HG03571 (cell line): Measurements from ENCODE around the gene ARID3C.

Experiments used
- ATAC-seq: cut with Tn5 transposase; IDR thresholded peaks from one replicate; pipeline ENCODE4 v1.9.1; 2021; ENCODE audit not compliant: unreplicated experiment

The ARID3C gene, protein sequence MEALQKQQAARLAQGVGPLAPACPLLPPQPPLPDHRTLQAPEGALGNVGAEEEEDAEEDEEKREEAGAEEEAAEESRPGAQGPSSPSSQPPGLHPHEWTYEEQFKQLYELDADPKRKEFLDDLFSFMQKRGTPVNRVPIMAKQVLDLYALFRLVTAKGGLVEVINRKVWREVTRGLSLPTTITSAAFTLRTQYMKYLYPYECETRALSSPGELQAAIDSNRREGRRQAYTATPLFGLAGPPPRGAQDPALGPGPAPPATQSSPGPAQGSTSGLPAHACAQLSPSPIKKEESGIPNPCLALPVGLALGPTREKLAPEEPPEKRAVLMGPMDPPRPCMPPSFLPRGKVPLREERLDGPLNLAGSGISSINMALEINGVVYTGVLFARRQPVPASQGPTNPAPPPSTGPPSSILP

DNA sequence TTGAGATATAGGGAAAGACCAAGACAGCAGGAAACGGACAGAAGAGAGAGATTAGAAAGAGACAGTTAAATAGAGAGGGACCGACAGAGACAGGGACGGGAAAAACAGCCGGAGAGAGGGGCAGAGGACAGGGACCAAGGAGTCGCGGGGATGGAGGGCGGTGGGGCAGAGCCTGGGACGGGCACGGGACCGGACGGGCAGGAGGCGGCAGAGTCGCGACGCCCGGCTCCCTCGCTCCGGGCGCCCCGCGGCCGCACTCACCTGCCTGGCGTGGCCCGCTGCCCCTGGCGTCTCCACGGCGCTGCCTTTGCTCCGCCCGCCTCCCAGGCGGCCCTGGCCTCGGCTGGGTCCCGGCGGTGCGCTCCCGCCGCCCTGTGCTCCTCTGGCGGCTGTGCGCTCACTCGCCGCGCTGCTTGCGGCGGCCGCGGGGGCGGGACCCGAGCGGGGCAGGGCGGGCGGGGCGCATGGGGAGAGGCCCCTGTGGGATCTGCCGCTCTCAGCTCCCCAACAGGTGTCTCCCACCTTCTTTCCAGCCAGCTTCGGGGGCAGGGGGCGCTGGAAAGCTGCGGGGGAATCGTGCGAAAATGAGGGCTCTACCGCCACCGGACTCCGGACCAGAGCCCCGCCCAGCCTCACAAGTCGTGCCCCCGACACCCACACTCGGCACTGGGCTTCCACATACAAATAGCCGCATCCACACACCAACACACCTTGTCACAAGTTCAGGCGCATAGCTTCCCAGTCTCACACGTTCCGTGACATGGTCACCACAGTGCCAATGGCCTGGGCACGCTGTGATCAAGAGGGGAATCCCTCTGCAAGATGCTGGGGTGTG is at the start of gene ARID3C:
Gene ARID3C (minus strand): TSS at position 411 of the 835 bp plus-strand sequence. CDS start 1,052 bp downstream, outside the sequence.
- ATAC-seq: no peak

- ATAC-seq: no peak
Measured at GRCh38 chr9:34675869-34676268, 47.0 kb upstream of the ARID3C start.

GRCh38 chr9:34675048-34675714 is 46.3 kb upstream of the ARID3C start:
- no peak for ATAC-seq

- no peak for ATAC-seq
Measured at GRCh38 chr9:34674440-34674839, 45.6 kb upstream of the ARID3C start.

GRCh38 chr9:34671307-34671706 is 42.4 kb upstream of the ARID3C start:
- ATAC-seq: no peak

- ATAC-seq: no peak
Measured at GRCh38 chr9:34669809-34670562, 41.1 kb upstream of the ARID3C start.

GRCh38 chr9:34665381-34666250 is 36.8 kb upstream of the ARID3C start:
- ATAC-seq: peak; percentile 70

- no peak for ATAC-seq
Measured at GRCh38 chr9:34665067-34665380, 36.2 kb upstream of the ARID3C start.

DNA sequence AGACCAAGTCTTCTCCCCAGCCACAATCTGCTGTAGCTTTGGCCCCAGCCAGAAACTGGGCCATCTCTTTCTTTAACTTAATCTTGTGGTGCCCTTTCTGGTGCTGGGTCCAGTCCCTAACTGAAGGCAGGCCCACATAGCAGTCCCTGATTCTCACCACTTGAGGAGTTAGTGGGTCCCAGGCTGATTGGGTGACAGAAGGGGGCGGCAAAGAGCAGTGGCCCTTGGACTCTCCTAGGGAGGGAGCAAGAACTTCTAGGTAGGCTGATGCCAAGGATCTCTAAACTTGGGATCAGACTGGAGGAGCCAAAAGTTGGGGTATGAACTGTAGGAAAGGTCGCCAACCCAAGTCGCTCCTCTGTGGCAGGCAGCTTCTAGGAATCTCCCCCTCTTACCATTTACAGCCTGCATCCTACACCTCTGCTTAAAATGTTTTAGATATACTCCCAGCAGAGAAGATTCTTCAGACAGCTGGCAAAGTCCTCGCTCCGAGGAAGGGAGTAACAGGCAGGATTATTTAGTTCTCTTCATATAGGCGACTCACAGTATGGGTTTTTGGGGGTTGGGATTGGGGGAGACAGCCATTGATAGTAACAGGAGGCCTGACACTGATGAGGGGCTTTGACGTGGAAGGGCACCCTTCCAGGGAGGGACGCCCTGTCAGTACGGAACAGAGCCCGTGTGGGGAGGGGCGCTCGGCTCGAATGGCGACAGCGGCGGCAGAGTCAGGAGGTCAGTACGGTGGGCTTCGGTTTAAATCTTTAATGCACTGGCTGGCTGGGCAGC is 35.6 kb upstream of the ARID3C start:
- peak; percentile 54 for ATAC-seq

DNA sequence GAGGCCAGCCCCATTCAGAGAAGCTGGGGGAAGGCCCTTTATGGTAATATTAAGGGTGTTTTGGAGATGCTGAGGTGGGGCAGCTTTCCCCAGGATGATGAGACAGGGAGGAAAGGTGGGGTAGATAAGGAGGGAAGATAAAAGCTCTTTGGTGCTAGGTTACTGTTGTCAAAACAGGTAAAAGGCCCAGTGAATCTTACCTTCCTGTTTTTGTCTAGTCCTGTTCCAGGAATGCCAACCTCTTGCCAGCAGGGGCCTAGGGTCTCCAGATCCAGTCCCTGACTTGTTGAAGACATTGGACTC is 34.4 kb upstream of the ARID3C start:
- no peak for ATAC-seq

DNA sequence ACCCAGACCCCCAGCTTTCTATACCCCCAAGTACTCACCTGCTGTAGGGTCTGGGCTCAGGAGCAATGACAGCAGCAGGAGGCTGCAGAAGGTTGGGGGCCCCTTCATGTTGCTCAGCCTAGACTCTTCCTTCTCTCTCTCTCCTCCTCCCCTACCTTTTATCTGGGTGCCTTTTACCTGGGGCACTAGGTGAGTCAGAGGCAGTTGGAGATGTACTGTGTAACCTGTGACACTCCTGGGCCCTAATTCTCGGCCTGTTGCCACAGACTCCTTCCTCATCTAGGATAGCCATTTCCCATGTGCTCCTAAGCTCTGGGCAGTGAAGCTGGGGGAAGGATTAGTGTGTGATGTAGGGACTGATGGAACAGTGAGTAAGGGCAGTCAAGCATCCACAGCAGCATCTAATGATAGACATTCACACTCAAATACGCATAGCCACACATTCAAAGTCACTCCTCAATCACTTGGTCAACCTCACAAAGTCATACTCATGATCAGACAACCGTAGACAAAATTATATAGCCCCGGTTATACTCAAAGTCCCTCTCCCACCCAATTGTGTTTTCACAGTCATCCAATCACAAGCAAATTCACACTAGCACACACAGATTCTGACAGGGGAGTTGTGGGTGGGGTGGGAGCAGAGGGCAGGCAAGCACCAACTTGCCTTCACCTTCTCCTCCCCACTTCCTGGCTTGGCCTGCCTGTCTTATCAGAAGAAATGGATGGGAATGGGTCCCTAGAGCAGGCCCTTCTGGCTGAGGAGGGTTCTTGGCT is 33.8 kb upstream of the ARID3C start, which contains the start of gene CCL27:
Gene CCL27 (minus strand): TSS at position 132 of the 777 bp plus-strand sequence. CDS start 24 bp downstream, at position 108.
- no peak for ATAC-seq

DNA sequence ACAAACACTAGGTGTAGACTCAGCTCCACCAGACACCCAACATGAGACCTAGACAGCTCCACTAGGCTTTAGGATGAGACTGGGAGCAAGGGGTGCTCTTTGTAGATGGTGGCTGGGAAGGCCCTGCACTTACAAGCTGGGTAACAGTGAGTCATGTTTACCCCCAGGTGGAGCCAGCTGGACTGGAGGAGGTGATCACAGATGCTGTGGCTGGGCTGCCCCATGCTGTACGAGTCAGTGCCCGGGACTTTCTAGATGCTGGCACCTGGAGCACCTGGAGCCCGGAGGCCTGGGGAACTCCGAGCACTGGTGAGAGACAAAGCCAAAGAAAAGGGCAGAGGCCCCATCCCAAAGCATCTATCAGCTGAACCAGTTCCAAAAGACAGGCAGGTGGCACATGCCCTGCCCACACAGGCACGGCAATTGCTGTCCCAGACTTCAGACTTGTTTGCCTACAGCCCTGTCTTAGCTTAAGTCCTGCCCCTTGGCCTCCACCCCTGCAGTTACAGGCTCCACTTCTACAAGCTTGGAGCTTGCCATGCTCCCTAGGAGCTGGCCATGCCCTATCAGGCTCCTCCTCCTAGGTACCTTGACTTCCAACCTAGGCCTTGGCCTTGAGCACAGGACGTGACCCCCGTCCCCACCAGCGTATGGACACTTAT is 30.9 kb upstream of the ARID3C start:
- ATAC-seq: no peak

GRCh38 chr9:34658461-34658860 is 29.6 kb upstream of the ARID3C start:
- no peak for ATAC-seq

- ATAC-seq: no peak
Measured at GRCh38 chr9:34656992-34657391, 28.1 kb upstream of the ARID3C start.

DNA sequence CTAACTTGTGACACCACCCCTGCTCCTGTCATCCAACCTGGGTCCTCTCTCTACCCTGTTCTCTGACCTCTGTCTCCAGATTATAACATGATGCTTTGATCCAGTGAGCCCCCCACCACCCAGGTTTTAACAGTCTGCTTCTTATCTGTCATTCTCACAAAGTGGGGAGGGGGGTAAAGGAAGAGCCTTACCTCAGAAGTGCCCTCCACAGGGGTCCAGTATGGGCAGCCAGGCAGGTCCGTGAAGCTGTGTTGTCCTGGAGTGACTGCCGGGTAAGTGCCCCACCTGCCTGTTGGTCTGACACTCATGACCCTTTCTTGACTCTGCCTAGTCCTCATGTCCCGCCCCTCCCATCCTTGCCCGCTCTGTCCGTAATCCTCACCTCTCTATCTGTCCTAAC is 26.5 kb upstream of the ARID3C start:
- ATAC-seq: no peak

DNA sequence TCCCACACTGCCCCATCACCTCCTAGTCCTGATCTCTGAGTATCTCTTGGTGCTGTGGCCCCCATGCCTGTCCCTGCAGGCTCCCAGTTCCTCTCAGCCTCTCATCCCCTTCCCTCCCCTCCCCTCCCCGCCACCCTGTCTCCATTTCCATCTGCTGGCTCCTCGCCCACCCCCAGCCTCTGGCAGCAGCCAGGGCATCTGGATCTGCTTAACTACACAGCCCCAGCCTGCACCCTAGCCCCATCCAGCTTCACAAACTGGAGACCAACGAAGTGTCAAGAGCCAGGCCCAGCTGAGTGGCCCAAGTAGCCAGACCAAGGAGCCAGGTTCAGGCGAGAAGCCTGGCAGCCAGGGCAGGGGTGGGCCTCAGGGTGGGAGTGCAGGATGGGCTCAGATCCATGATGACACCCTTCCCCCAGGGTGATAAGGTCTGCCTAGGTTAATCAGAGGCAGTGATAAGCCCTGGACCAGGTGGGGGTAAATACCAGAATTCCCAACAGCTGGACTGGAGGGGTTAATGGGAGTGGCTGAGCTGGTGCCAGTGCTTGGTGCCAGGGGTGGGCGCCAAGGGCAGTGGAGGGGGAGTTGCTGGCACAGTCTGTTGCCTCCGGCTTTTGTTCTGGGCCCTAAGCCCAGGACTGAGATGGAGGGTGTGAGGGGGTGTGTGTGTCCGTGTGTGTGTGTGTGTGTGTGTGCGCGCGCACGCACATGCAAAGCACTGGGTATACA is 25.6 kb upstream of the ARID3C start:
- no peak for ATAC-seq
